H9 (cell line): ENCODE data around the gene COMP. TPM values are rescaled to one million over a fixed set of nuclear protein-coding genes. Genes with fewer than 3 reads are reported as not detected.

Experiments used
- DNase-seq: peaks from one replicate; pipeline ENCODE4 v3.0.0-alpha.2; 2017
- H2AFZ ChIP-seq: one replicate; pipeline ENCODE4 v1.6.1; 2013; ENCODE audit warnings: mild to moderate bottlenecking, low read length, control low read depth, moderate library complexity
- H2AK5ac ChIP-seq: 2 replicates; pipeline ENCODE4 v1.6.1; 2013; ENCODE audit warnings: low read length, control low read depth, mixed read lengths; ENCODE audit not compliant: insufficient read length
- H2BK120ac ChIP-seq: one replicate; pipeline ENCODE4 v1.6.1; 2013; ENCODE audit warnings: low read depth, mild to moderate bottlenecking, low read length, control low read depth, inconsistent platforms; ENCODE audit not compliant: poor library complexity, severe bottlenecking
- H2BK12ac ChIP-seq: 2 replicates; pipeline ENCODE4 v1.6.1; 2013; ENCODE audit warnings: low read length, control low read depth, mixed read lengths, low read depth; ENCODE audit not compliant: insufficient read length
- H2BK15ac ChIP-seq: 2 replicates; pipeline ENCODE4 v1.6.1; 2013; ENCODE audit warnings: low read depth, low read length, control low read depth
- H2BK20ac ChIP-seq: one replicate; pipeline ENCODE4 v1.6.1; 2013; ENCODE audit warnings: low read depth, mild to moderate bottlenecking, low read length, control low read depth, inconsistent platforms; ENCODE audit not compliant: poor library complexity, severe bottlenecking
- H2BK5ac ChIP-seq: 2 replicates; pipeline ENCODE4 v1.6.1; 2013; ENCODE audit warnings: low read length, control low read depth, mixed read lengths; ENCODE audit not compliant: insufficient read length
- H3K14ac ChIP-seq: 2 replicates; pipeline ENCODE4 v1.6.1; 2013; ENCODE audit warnings: low read length, control low read depth; ENCODE audit not compliant: insufficient read depth
- H3K18ac ChIP-seq: 2 replicates; pipeline ENCODE4 v1.6.1; 2013; ENCODE audit warnings: low read depth, mild to moderate bottlenecking, mixed read lengths, low read length, control low read depth; ENCODE audit not compliant: insufficient read length
- H3K23ac ChIP-seq: 2 replicates; pipeline ENCODE4 v1.6.1; 2013; ENCODE audit warnings: low read length, control low read depth, mixed read lengths, low read depth; ENCODE audit not compliant: insufficient read length
- H3K23me2 ChIP-seq: 2 replicates; pipeline ENCODE4 v1.6.1; 2013; ENCODE audit warnings: low read depth, mild to moderate bottlenecking, mixed read lengths, low read length, control low read depth; ENCODE audit not compliant: insufficient read length, poor library complexity, severe bottlenecking
- H3K27ac ChIP-seq: 2 replicates; pipeline ENCODE4 v1.5.1; 2013; ENCODE audit warnings: low read length, control low read depth, mixed read lengths, low read depth; ENCODE audit not compliant: insufficient read length
- H3K27me3 ChIP-seq: 2 replicates; pipeline ENCODE4 v1.6.1; 2013; ENCODE audit warnings: low read length, control low read depth, inconsistent platforms; ENCODE audit not compliant: insufficient read depth
- H3K4ac ChIP-seq: 2 replicates; pipeline ENCODE4 v1.6.1; 2013; ENCODE audit warnings: low read depth, mild to moderate bottlenecking, control low read depth, inconsistent platforms, low read length, moderate library complexity
- H3K4me1 ChIP-seq: 2 replicates; pipeline ENCODE4 v1.6.1; 2013; ENCODE audit warnings: low read length, control low read depth, inconsistent platforms; ENCODE audit not compliant: insufficient read depth
- H3K4me2 ChIP-seq: 2 replicates; pipeline ENCODE4 v1.6.1; 2013; ENCODE audit warnings: low read length, control low read depth, mixed read lengths; ENCODE audit not compliant: insufficient read length, insufficient read depth
- H3K56ac ChIP-seq: 2 replicates; pipeline ENCODE4 v1.6.1; 2013; ENCODE audit warnings: low read depth, mild to moderate bottlenecking, mixed read lengths, low read length, control low read depth; ENCODE audit not compliant: insufficient read length
- H3K79me1 ChIP-seq: 2 replicates; pipeline ENCODE4 v1.6.1; 2013; ENCODE audit warnings: low read depth, mild to moderate bottlenecking, moderate library complexity, low read length, control low read depth, inconsistent platforms; ENCODE audit not compliant: insufficient read depth, poor library complexity, severe bottlenecking
- H3K79me2 ChIP-seq: 2 replicates; pipeline ENCODE4 v1.6.1; 2013; ENCODE audit warnings: low read length, control low read depth, inconsistent platforms; ENCODE audit not compliant: insufficient read depth
- H3K9ac ChIP-seq: 2 replicates; pipeline ENCODE4 v1.6.1; 2013; ENCODE audit warnings: low read length, control low read depth, mixed read lengths; ENCODE audit not compliant: insufficient read length; ENCODE audit errors: extremely low read depth
- H3K9me3 ChIP-seq: one replicate; pipeline ENCODE4 v1.6.1; 2013; ENCODE audit warnings: low read depth, low read length, inconsistent platforms; ENCODE audit not compliant: control insufficient read depth
- H3T11ph ChIP-seq: one replicate; pipeline ENCODE4 v1.6.1; 2013; ENCODE audit warnings: mild to moderate bottlenecking, low read length, control low read depth, inconsistent platforms
- H4K20me1 ChIP-seq: one replicate; pipeline ENCODE4 v1.6.1; 2013; ENCODE audit not compliant: control insufficient read depth, insufficient read length, insufficient read depth
- H4K5ac ChIP-seq: 2 replicates; pipeline ENCODE4 v1.6.1; 2013; ENCODE audit warnings: low read depth, mild to moderate bottlenecking, mixed read lengths, low read length, control low read depth; ENCODE audit not compliant: insufficient read length
- H4K8ac ChIP-seq: replicated peaks from 2 replicates; pipeline ENCODE4 v1.6.1; 2013; ENCODE audit warnings: low read length, control low read depth, mixed read lengths, low read depth; ENCODE audit not compliant: insufficient read length
- H4K91ac ChIP-seq: 2 replicates; pipeline ENCODE4 v1.6.1; 2013; ENCODE audit warnings: low read depth, mild to moderate bottlenecking, moderate library complexity, mixed read lengths, low read length, control low read depth; ENCODE audit not compliant: insufficient read length
- H3K27ac Mint-ChIP-seq, 3 experiments: 2 replicates in 2 of 3; 3 replicates in 1 of 3; pipeline ENCODE4 v1.8.0; 2020 to 2021; ENCODE audit warnings: mixed read lengths in 3 of 3, mild to moderate bottlenecking in 1 of 3, moderate library complexity in 1 of 3
- H3K27me3 Mint-ChIP-seq: 2 replicates; pipeline ENCODE4 v1.8.0; 2021; ENCODE audit warnings: low read depth, mild to moderate bottlenecking, moderate library complexity, mixed read lengths
- H3K36me3 Mint-ChIP-seq, 3 experiments: 2 replicates in 2 of 3; 3 replicates in 1 of 3; pipeline ENCODE4 v1.8.0; 2020 to 2021; ENCODE audit warnings: low read depth in 3 of 3, mixed read lengths in 3 of 3; ENCODE audit not compliant: insufficient read depth in 1 of 3
- H3K4me1 Mint-ChIP-seq, 2 experiments: 2 replicates each; pipeline ENCODE4 v1.8.0; 2020; ENCODE audit warnings: mixed read lengths in 2 of 2
- H3K4me3 Mint-ChIP-seq, 2 experiments: 2 replicates in 1 of 2; 3 replicates in 1 of 2; pipeline ENCODE4 v1.8.0; 2020 to 2021; ENCODE audit warnings: mild to moderate bottlenecking in 2 of 2, mixed read lengths in 2 of 2, moderate library complexity in 1 of 2
- H3K9me3 Mint-ChIP-seq, 2 experiments: 2 replicates in 1 of 2; 3 replicates in 1 of 2; pipeline ENCODE4 v1.8.0; 2020; ENCODE audit warnings: mild to moderate bottlenecking in 2 of 2, mixed read lengths in 2 of 2, moderate library complexity in 1 of 2
- CTCF ChIP-seq: fragments of 200-600 bp; sonication (generic); conservative IDR thresholded peaks from 3 replicates; pipeline ENCODE4 v1.8.0; 2021; ENCODE audit warnings: antibody characterized with exemption, mild to moderate bottlenecking
- WGBS: extraction: QIAGEN DNeasy Blood & Tissue Kit; methylation state at CpG from one replicate; pipeline ENCODE4 v1.1.7; 2013; ENCODE audit warnings: missing lambda C conversion rate, low lambda C conversion rate, mixed read lengths; ENCODE audit not compliant: insufficient read length; ENCODE audit errors: extremely low coverage; 5-methylcytosine and 5-hydroxymethylcytosine counted together
- total RNA-seq: library from RNA; stranded (reverse); gene quantifications from 2 replicates; pipeline ENCODE4 v1.2.1, GENCODE V29; 2021

The COMP gene
- total RNA-seq, 1 experiment from 2014 or later: 0.15 TPM

GRCh38 chr19:18783958-18784785 lies 6.9 kb downstream of the COMP start:
- Histone ChIP-seq H3K79me2 (no peaks in the 10 kb centered on the region), H3K79me1 (no peaks in the 10 kb centered on the region), H3K23me2 (peaks cover 12% of the 10 kb centered on the region), H3K14ac (no peak overlapping the region), H4K5ac (no peak overlapping the region), H3K27ac (no peak overlapping the region), H2BK120ac (no peak overlapping the region), H2AK5ac (no peak overlapping the region), H3K23ac (no peak overlapping the region), H4K91ac (no peak overlapping the region), H2BK20ac (no peak overlapping the region), H3K9ac (no peak overlapping the region), H2BK15ac (no peak overlapping the region), H3K4me2 (no peak overlapping the region), H2AFZ (no peak overlapping the region), H3K56ac (no peak overlapping the region), H3K9me3 (no peaks in the 10 kb centered on the region), H2BK12ac (no peak overlapping the region), H3K27me3 (peaks cover 67% of the 10 kb centered on the region; the same call in 1 of the 2 replicates), H3K4me1 (no peaks in the 10 kb centered on the region), H3T11ph (no peak overlapping the region), H4K20me1 (no peaks in the 10 kb centered on the region), H3K4ac (no peak overlapping the region), H2BK5ac (no peak overlapping the region), H3K18ac (no peak overlapping the region), H4K8ac (no peak overlapping the region)
- Mint-ChIP-seq H3K27me3 (peaks cover 100% of the 10 kb centered on the region), H3K36me3 (no peaks in the 10 kb centered on the region; a peak in 2 of 7 replicates), H3K9me3 (peaks cover 0 to 8% of the 10 kb centered on the region in 2 experiments; a peak in 3 of 5 replicates), H3K4me1 (peaks cover 13 to 25% of the 10 kb centered on the region in 2 experiments), H3K27ac (no peak overlapping the region), H3K4me3 (no peak overlapping the region)
- no CpG with 5 or more reads among the region's 19 CpGs for WGBS
- no peak for DNase-seq
- TF ChIP-seq CTCF: no peak
